ENCODE measurements around the gene AKAP13. TPM values are rescaled to one million over a fixed set of nuclear protein-coding genes. Genes with fewer than 3 reads are reported as not detected.
"Not testable (repeated sequence)": the region's sequence is repeated elsewhere in the genome, so short reads cannot be mapped to it uniquely, and the experiment has no call there.

Gene AKAP13
- total RNA-seq, 1 donor from 2014 or later = 284 TPM

DNA sequence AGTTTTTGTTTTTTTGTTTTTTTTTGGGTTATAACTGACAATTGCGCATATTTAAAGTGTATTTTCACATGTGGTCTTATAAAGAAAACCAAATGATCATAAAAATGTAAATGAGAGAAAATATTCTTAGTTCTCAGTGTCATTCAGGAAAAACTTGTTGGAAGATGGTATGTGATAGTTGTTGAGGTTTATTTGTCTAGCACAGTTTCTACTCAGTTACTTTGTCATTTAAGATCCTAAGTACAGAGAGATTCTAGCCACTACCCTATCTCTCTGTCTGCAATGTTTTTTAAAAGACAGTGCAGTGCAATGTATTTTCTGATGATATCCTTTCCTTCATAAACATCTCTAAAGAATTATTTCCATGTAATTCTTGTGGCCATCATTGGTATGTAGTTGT lies 46.1 kb downstream of the AKAP13 start:
- intact Hi-C loops (cut with micrococcal nuclease) = no loop called here
- DNase-seq (no peak), ATAC-seq (no peak)

DNA sequence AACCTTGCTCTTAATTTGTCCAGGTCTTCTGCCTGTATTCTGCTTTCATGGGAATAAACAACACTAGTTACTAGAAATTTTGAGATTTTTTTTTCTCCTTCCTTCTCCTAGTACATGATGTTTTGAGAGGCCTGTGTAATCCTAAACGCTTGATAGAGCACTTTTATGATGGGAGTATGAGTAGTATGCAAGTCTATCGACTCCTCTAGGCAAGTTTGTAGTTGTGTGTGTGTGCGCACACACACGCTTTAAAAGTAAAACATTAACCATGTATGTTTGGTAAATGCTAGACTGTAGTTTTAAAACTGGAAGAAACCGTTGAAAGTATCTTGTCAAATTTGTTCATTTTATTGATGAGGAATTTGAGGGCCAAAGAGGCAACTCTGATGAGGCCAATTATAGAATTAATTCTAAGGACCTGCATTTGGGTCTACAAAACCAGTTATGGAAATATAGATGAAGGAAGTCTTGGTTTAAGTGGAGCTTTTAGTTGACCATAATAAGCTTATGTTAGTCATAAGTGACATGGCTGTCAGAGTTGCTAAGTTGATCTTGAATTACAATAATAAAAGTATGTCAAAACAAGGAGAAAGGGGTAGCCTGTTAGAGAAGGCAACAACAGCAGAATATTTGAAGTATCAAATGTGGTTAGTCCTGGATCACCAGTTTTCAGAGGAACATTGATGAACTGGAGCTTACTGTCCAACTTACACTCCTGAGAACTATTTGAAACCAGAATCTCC lies 47.1 kb downstream of the AKAP13 start:
- intact Hi-C loops (cut with micrococcal nuclease) = no loop called here
- no peak for ATAC-seq
- no peak for DNase-seq

DNA sequence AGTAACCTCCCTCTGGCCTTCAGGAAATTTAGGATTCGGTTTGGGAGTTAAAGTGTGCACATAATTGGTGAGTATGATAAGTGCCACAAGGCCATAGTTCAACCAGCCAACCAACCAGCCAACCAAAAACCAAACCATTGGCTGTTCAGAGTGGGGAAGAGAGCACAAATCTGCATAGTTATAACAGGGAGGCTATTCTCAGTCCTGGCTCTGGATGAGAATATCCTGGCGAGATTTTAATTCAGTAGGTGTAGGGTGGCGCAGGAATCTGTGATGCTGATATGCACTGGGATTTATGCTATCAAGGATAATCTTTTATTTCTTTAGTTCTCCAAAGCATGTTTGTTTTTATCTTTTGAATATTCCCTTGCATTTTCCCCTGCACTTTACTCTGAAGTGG lies 49.1 kb downstream of the AKAP13 start:
- intact Hi-C loops (cut with micrococcal nuclease) = no loop called here
- DNase-seq (no peak), ATAC-seq (peak; percentile 41)

GRCh38 chr15:85430406-85431204 lies 50.2 kb downstream of the AKAP13 start:
- DNase-seq = no peak
- ATAC-seq = no peak
- intact Hi-C loops (cut with micrococcal nuclease) = no loop called here

- DNase-seq = no peak
- intact Hi-C loops (cut with micrococcal nuclease) = no loop called here
- ATAC-seq = no peak
Observed at GRCh38 chr15:85439996-85440395, 59.6 kb downstream of the AKAP13 start.

- ATAC-seq (no peak), DNase-seq (no peak)
- intact Hi-C loops (cut with micrococcal nuclease) = no loop called here
Observed at GRCh38 chr15:85440451-85440850, 60.0 kb downstream of the AKAP13 start.

GRCh38 chr15:85441854-85442253 lies 61.5 kb downstream of the AKAP13 start:
- intact Hi-C loops (cut with micrococcal nuclease) = not testable (repeated sequence)
- DNase-seq (peak; percentile 45), ATAC-seq (peak; percentile 77)

- intact Hi-C loops (cut with micrococcal nuclease) = no loop called here
Observed at GRCh38 chr15:85443046-85443445, 62.6 kb downstream of the AKAP13 start.

DNA sequence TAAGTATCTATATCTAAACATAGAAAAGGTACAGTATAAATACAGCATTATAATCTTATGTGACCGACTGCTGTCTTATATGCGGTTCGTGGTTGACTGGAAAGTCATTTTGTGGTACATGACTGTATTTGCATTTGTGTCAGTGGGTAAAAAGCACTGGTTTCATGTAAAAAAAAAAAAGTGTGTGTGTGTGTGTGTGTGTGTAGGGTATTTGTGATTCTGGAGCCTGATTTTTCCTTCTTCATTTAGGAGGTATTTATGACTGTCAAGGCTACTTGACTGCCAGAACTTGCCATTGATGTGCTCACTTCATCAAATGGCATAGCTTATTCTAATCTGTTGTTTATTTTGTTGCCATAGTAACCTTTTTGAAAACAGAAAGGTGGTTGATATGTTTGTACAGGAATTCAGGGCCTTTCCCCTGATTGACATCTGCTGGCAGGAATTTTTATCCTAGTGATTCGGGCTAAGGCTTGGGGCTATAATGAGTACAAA lies 63.2 kb downstream of the AKAP13 start:
- DNase-seq = no peak
- intact Hi-C loops (cut with micrococcal nuclease) = no loop called here
- ATAC-seq = peak; percentile 69

More at GRCh38 chr15:85443046-85443445, 62.6 kb downstream of the AKAP13 start:
- no peak for ATAC-seq
- no peak for DNase-seq

- intact Hi-C loops (cut with micrococcal nuclease) = no loop called here
- peak; percentile 13 for ATAC-seq
Observed at GRCh38 chr15:85444122-85444745, 63.8 kb downstream of the AKAP13 start.

GRCh38 chr15:85445361-85445760 lies 65.0 kb downstream of the AKAP13 start:
- ATAC-seq (no peak), DNase-seq (no peak)
- intact Hi-C loops (cut with micrococcal nuclease) = no loop called here

More at GRCh38 chr15:85444122-85444745, 63.8 kb downstream of the AKAP13 start:
- no peak for DNase-seq

GRCh38 chr15:85451099-85451700 lies 70.8 kb downstream of the AKAP13 start:
- no peak for DNase-seq
- intact Hi-C loops (cut with micrococcal nuclease) = no loop called here
- no peak for ATAC-seq

- no peak for DNase-seq
- intact Hi-C loops (cut with micrococcal nuclease) = no loop called here
- ATAC-seq = no peak
Observed at GRCh38 chr15:85452436-85452835, 72.0 kb downstream of the AKAP13 start.

GRCh38 chr15:85453144-85453872 lies 72.9 kb downstream of the AKAP13 start:
- intact Hi-C loops (cut with micrococcal nuclease) = no loop called here
- peak; percentile 24 for ATAC-seq
- DNase-seq = peak; percentile 21

DNA sequence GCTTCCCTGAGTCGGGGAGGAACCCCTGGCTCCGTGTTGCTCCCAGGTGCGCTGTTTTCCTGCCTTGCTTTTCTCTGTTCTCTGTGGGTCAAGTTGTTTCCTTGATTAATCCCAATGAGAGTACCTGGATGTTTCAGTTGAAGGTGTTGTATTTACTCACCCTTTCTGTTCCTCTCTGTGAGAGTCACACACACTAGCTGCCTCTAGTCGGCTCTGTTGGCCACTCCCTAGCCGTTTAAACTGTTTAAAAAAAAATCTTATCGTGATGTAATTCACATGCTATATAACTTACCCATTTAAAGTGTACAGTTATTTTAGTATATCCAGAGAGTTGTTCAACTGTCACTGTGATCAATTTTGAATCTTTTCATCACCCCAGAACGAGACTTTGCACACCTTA lies 74.0 kb downstream of the AKAP13 start:
- no peak for ATAC-seq

GRCh38 chr15:85455891-85456290 lies 75.5 kb downstream of the AKAP13 start:
- ATAC-seq (no peak), DNase-seq (no peak)
- intact Hi-C loops (cut with micrococcal nuclease) = no loop called here

More for the DNA sequence above, 74.0 kb downstream of the AKAP13 start:
- intact Hi-C loops (cut with micrococcal nuclease) = no loop called here
- no peak for DNase-seq

GRCh38 chr15:85456798-85457197 lies 76.4 kb downstream of the AKAP13 start:
- no peak for DNase-seq
- intact Hi-C loops (cut with micrococcal nuclease) = no loop called here
- no peak for ATAC-seq

- DNase-seq (no peak), ATAC-seq (peak; percentile 41)
- intact Hi-C loops (cut with micrococcal nuclease) = no loop called here
Observed at GRCh38 chr15:85457392-85457968, 77.1 kb downstream of the AKAP13 start.

- DNase-seq (no peak), ATAC-seq (no peak)
- intact Hi-C loops (cut with micrococcal nuclease) = no loop called here
Observed at GRCh38 chr15:85458764-85459163, 78.4 kb downstream of the AKAP13 start.

Data from left ventricle myocardium superior (tissue), 1 donor.